H7 (cell line): Measurements from ENCODE around the gene SLCO1C1. TPM values are rescaled to one million over a fixed set of nuclear protein-coding genes. Genes with fewer than 3 reads are reported as not detected.
A peak's percentile ranks its signal among the peaks of the same experiment; 100 is the strongest.

Source experiments
- DNase-seq: peaks from one replicate; pipeline ENCODE4 v3.0.0; 2012
- H3K27me3 ChIP-seq: 2 replicates; pipeline ENCODE4 v1.6.0; 2011; ENCODE audit warnings: mild to moderate bottlenecking, low read length; ENCODE audit not compliant: control insufficient read depth, insufficient read depth
- H3K36me3 ChIP-seq: replicated peaks from 2 replicates; pipeline ENCODE4 v1.5.1; 2011; ENCODE audit warnings: low read length; ENCODE audit not compliant: control insufficient read depth, insufficient read depth
- H3K4me3 ChIP-seq: 2 replicates; pipeline ENCODE4 v1.5.1; 2011; ENCODE audit warnings: low read depth, mild to moderate bottlenecking, control low read depth, low read length, moderate library complexity; ENCODE audit not compliant: insufficient read depth
- total RNA-seq: library from RNA; depleted of rRNA; stranded (reverse); fragments of >200 nt; shearing (Covaris generic); gene quantifications from 2 replicates; pipeline ENCODE4 v1.2.3, GENCODE V29; 2014; rRNA removed

SLCO1C1 gene, protein sequence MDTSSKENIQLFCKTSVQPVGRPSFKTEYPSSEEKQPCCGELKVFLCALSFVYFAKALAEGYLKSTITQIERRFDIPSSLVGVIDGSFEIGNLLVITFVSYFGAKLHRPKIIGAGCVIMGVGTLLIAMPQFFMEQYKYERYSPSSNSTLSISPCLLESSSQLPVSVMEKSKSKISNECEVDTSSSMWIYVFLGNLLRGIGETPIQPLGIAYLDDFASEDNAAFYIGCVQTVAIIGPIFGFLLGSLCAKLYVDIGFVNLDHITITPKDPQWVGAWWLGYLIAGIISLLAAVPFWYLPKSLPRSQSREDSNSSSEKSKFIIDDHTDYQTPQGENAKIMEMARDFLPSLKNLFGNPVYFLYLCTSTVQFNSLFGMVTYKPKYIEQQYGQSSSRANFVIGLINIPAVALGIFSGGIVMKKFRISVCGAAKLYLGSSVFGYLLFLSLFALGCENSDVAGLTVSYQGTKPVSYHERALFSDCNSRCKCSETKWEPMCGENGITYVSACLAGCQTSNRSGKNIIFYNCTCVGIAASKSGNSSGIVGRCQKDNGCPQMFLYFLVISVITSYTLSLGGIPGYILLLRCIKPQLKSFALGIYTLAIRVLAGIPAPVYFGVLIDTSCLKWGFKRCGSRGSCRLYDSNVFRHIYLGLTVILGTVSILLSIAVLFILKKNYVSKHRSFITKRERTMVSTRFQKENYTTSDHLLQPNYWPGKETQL
- total RNA-seq: 2.0 TPM in 1 of 2 replicates, not detected in the other

DNA sequence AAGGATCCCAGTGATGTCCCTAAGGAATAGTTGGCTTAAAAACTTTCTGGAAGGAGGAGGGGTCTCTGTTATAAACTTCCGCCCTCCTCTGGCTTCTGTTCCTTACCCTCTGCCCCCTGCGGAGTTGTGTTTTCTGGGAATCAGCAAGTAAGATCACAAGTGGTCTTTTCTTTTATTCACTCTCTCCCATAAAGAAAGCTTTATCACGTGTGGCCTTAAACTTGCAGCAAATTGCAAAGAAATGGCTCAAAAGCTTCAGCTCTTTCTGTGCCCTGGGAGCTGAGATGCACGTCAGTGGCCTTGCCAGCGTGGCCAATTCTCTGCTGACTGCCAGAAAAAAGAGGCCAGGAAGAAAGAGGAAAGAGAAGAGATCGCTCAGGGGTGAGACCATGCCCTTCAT is at the start of gene SLCO1C1:
SLCO1C1 (plus strand) TSS at position 101 of the 400 bp plus-strand sequence. CDS start 4,245 bp downstream, outside the sequence.
- H3K36me3 ChIP-seq: no peaks in the 10 kb centered on the region
- no peaks in the 10 kb centered on the region for H3K27me3 ChIP-seq
- H3K4me3 ChIP-seq: no peak within 1 kb of the TSS
- peak; percentile 6 for DNase-seq

DNA sequence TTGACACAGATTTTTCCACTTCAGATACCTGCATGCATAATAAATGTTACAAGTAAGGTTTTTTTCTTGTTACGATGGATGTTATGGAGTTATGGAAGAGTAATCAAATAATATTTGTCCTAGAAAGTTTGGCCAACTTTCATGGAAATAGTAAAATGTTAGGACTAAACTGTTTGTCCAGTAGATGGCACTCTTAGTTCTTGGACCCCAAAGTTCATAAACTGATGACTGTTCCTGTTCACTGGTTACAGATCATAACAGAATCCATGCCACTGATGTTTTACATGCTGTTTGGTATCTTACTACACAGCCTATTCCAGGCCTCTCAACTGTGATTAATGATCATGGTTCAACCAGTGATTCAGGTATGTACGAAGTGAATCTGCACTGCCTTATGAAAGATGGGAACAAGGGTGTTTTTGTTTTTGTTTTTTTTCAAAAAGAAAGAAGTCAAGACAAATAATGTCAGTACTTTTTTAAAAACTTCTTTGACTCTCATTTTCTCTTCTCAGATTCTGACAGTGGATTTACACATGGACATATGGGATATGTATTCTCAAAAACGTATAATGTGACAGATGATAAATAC is 48.8 kb upstream of the SLCO1C1 start:
- Histone ChIP-seq H3K36me3 (no peaks in the 10 kb centered on the region), H3K4me3 (no peak overlapping the region), H3K27me3 (no peaks in the 10 kb centered on the region)
- DNase-seq: no peak

DNA sequence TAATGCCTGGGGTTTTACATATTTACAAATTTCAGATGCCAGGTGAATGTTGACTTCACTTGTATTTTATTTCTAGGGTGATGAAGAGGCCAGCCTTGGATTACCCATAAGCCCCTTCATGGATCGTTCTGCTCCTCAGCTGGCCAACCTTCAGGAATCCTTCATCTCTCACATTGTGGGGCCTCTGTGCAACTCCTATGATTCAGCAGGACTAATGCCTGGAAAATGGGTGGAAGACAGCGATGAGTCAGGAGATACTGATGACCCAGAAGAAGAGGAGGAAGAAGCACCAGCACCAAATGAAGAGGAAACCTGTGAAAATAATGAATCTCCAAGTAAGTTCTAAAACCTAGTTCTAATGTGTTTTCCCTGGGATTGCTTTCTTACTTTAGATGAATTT is 41.3 kb upstream of the SLCO1C1 start:
- H3K36me3 ChIP-seq: no peaks in the 10 kb centered on the region
- H3K4me3 ChIP-seq: no peak overlapping the region
- DNase-seq: no peak
- no peaks in the 10 kb centered on the region for H3K27me3 ChIP-seq

DNA sequence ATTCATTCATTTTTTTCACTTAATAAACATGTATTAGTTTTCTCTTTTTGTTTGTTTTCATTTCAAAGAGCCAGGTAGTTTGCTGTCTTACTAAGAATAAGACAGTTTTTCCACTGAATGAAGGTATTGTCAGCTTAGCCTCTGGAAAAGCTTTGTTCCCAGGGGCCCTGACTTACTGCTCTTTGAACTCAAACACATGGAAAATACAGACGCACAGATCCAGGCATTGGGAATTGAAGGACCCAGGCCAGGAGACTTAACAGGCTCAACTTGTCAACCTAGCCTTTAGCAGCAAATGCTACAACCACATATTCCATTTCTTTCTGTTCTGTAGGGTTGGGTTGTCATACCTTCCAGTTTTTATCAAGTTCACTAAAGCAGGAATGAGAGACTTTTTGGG is 38.5 kb upstream of the SLCO1C1 start:
- no peak for DNase-seq
- no peaks in the 10 kb centered on the region for H3K36me3 ChIP-seq
- no peaks in the 10 kb centered on the region for H3K27me3 ChIP-seq
- H3K4me3 ChIP-seq: no peak overlapping the region

DNA sequence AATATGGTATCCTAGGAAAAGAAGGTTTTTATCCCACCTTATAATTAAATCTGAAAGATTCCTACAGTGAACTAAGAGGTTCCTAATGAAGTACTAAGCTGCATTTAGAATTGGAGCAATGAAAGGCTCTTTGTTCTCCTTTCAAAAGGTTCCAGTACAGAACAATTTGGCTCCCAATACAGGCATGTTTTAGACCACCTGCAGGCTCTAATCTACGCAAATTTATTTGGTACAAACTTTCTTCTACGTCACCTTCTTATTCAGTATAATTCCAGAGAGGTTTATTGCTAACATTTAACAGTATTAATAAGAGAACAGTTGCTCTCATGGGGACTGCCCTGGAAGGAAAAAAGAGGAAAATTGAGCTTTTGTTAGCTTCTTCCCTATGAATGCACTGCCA is 37.6 kb upstream of the SLCO1C1 start:
- no peak overlapping the region for H3K4me3 ChIP-seq
- H3K36me3 ChIP-seq: no peaks in the 10 kb centered on the region
- DNase-seq: no peak
- H3K27me3 ChIP-seq: no peaks in the 10 kb centered on the region

DNA sequence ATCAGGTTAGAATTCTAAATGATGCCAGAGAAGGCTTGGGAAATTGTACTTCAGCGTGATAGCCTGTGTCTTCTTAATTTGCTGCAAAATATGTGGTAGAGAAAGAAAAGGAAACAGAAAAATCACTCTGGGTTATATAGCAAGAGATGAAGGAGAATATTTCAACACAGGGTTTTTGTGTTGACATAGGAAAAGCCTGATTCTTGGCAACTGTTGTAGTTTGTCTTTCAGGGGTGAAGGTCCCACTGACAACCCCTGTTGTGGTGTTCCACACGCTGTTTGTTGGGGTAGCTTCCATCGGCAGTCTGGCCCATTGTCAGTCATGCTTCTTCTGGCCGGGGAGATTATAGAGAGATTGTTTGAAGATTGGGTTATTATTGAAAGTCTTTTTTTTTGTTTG is 13.8 kb upstream of the SLCO1C1 start:
- H3K27me3 ChIP-seq: no peaks in the 10 kb centered on the region
- no peak overlapping the region for H3K4me3 ChIP-seq
- DNase-seq: no peak
- H3K36me3 ChIP-seq: no peaks in the 10 kb centered on the region

DNA sequence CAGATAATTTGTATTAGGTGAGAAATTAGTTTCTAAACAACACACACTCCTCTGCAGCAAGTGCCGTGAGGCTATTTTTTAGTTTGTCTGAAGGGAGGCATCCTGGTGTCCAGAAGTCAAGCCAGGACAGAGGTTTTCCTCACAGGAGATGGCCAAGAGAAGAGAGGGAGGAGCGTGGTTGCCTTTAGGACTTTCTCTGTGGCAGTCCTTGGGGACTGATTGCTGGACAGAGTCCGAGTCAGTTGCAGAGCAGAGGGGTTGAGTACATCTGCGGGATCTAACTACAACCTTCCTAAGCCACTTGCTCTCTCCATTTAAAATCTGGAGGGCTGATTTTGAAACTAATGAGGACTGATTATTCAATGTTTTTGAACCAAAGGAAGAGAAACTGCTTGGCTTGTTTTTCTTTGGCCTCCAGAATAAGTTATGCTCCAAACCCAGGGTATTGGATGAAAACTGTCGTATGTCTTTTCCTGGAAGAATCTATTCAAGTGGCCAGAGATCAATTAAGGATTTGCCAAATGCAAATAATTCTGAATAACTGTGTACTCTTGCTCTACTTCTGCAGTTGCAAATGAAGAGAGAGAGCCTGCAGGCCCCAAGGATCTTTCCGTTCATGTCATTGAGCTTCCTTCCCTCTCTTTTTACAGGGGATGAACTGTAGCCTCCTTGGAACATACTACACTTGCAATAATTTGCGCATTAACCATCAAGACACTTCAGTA is 1.2 kb downstream of the SLCO1C1 start:
- Histone ChIP-seq H3K36me3 (no peaks in the 10 kb centered on the region), H3K27me3 (no peaks in the 10 kb centered on the region), H3K4me3 (no peak overlapping the region)
- DNase-seq: no peak

DNA sequence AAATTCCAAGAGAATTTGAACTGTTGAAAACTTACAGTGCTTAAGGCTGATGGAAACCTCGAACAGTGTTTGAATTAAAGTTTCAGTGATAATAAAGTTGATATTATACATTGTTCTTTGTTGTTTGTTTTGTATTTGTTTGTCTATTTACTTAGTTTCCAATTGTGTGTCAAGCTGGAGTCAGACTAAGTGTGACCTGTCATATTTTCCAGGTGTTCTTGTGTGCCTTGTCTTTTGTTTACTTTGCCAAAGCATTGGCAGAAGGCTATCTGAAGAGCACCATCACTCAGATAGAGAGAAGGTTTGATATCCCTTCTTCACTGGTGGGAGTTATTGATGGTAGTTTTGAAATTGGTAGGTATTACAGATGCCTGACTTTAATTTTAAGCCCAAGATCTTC is 6.0 kb downstream of the SLCO1C1 start:
- no peaks in the 10 kb centered on the region for H3K27me3 ChIP-seq
- DNase-seq: no peak
- no peaks in the 10 kb centered on the region for H3K36me3 ChIP-seq
- H3K4me3 ChIP-seq: no peak overlapping the region

DNA sequence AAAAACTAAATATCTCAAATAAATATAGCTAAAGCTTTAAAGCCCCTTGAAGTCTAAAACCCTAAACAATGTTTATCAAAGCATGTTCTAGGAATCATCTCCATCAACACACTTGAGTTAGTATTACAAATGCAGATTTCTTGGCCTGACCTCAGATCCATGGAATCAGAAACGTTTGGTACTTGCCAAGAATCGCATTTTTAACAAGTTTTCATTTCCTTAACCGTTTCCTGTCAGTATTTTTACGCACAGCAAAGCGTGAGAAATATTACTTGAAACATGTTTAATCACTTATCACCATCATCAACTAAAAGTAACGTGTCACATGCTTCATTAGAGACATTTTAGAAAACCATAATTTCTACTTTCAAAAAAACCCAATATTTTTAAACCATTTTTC is 9.7 kb downstream of the SLCO1C1 start:
- H3K27me3 ChIP-seq: no peaks in the 10 kb centered on the region
- no peak overlapping the region for H3K4me3 ChIP-seq
- H3K36me3 ChIP-seq: no peaks in the 10 kb centered on the region
- DNase-seq: no peak

DNA sequence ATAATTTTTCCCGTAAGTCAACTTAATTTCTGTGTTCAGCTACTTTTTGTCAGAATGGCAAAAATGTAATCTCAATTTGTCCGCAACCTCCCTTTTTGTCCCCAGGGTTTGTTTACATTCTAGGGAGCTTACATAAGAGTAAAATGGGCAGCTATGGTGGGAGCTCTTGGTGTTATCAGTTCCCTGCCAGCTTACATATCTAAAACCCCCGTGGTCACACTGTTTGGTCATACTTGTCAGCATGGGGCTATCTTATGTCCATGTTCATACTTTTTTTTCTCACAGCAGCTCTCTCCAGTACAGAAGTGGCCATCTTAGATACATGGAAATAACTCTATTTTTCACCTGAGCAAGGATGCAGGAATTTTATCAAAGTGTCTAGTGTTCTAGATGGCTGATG is 16.7 kb downstream of the SLCO1C1 start:
- no peak for DNase-seq
- Histone ChIP-seq H3K4me3 (no peak overlapping the region), H3K36me3 (no peaks in the 10 kb centered on the region), H3K27me3 (no peaks in the 10 kb centered on the region)

DNA sequence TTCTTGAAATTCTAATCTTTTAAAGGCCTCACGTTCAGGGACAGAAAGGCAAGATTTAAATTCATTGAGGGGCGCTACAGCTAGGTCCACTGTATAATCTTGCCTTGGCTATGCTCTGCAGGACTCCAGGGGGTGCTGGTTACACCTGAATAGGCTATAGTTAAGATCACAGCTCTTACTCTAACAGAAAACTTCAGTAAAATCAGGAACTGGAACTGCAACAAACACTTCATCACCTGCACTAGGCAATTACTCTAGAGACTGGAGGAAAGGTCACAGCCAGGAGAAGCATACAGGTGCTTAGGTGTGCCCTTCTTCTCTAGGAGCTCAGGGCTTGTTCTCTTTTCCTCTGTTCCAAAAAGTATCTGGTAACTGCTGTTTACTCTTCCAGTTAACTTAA is 20.9 kb downstream of the SLCO1C1 start:
- Histone ChIP-seq H3K27me3 (no peaks in the 10 kb centered on the region), H3K4me3 (no peak overlapping the region), H3K36me3 (no peaks in the 10 kb centered on the region)
- DNase-seq: peak; percentile 53

DNA sequence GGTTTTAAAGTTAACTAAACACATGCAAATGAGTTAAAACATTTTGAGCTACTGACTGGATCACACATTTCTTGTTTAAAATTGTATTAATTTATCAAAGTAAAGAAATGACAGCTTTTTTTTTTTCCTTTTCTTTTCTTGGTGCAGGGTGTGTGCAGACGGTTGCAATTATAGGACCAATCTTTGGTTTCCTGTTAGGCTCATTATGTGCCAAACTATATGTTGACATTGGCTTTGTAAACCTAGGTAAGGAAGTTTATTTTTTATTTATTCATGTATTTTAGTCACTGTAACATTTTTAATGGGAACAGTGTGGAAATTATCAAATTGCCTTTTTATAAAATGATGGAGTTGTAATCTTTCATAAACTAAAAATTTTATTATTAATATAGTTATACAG is 21.9 kb downstream of the SLCO1C1 start:
- Histone ChIP-seq H3K4me3 (no peak overlapping the region), H3K36me3 (no peaks in the 10 kb centered on the region), H3K27me3 (no peaks in the 10 kb centered on the region)
- DNase-seq: no peak

DNA sequence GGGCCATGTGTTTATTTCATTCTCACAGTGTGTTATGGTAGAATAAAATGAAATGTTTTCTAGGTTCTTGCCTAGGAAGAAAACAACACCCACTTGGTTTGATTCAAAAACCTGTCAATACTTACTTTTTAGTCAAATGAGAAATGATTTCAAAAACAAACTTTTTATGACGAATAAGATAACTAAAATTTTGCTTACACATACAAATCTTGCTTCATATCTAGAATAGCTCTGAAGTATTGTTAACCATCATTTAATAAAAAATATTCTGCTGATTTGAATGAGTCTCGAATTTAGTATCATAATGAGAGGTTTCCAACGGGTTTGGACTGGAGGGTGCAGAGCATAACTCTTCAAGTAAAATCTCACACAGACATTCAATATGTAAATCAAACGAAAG is 23.2 kb downstream of the SLCO1C1 start:
- DNase-seq: no peak
- Histone ChIP-seq H3K27me3 (no peaks in the 10 kb centered on the region), H3K4me3 (no peak overlapping the region), H3K36me3 (no peaks in the 10 kb centered on the region)

DNA sequence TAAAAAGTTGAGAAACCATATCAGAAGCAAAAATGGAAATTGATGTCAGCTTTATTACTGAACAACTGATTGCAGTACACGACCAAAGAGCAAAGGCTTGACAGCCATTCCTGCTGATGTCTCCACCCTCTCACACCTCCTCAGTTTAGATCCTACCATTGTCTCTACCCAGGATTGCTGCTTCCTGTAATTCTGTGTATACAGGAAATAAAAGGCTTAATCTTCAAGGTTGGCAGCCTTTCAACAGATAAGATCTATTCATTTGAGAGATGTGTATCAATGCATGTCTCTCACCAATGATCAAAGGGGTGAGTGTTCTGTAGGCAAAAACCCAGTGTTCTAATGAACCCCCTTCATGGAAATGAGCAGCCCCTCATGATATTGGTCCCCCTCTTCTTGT is 27.0 kb downstream of the SLCO1C1 start:
- no peaks in the 10 kb centered on the region for H3K36me3 ChIP-seq
- H3K4me3 ChIP-seq: no peak overlapping the region
- no peaks in the 10 kb centered on the region for H3K27me3 ChIP-seq
- DNase-seq: no peak
